ENCODE data around the gene RASSF8. TPM values are rescaled to one million over a fixed set of nuclear protein-coding genes. Genes with fewer than 3 reads are reported as not detected.

The RASSF8 gene
- total and polyA plus RNA-seq, 9 of the 15 experiments (the other 6 are each of a cell fraction or from before 2014, with no cell fraction given): 0.01 to 0.36 (median 0.12) TPM; not detected in 1

DNA sequence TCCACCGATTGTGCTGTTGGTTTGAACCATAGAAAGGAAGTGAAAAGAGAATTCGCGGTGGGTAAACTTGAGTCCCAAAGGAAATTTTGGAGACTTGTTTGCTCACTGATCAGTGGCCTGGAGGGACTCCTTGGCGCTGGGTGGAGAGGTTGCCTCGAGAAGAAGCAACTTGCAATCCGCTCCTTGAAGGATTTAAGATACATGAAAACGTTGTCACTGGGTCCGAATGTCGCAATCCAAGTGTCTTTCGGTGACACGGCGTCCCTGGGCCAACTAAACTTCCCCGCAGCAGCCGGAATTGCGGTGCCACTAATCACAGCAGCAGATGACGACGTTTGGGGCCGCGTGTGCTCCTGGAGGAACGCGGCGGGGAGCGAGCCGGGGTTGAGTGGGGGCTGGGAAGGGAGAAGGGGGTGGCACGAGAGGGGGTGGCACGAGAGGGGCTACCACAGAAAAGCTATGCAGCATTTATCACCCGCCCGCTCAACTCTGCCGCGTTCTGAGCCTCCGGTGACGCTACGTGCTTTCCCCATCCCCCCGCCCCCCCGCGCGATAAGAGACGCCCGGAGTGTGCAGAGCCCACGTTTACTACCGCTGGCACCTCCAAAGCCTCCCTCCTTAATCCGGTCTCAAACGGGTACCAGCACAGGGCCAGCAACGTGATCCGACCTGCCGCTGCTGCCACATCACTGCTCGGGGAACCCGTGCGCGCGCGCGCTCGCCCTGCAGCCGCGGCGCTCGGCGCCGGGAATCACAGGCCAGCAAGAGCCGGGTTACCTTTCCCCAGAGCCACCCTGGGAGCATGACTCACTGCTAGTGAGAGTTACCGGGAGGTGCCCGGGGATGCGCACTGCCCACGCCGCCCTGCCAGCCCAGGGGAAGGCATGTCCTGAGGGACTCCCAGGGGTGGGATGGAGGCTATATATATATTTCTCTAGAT lies 167.2 kb downstream of the RASSF8 start (continued):
- TF ChIP-seq ZNF695 (CRISPR knock-in tag; IDR thresholded peaks at IDR 0.05) (no peak), DLX4 (CRISPR knock-in tag; IDR thresholded peaks at IDR 0.05) (no peak), ATF2 (CRISPR knock-in tag; IDR thresholded peaks at IDR 0.05) (no peak), ZNF175 (CRISPR knock-in tag; IDR thresholded peaks at IDR 0.05; ENCODE audit: low read depth) (no peak)
